IPS DF 19.7 (cell line): Measurements from ENCODE around the gene DBET.
"Not testable (repeated sequence)": the region's sequence is repeated elsewhere in the genome, so short reads cannot be mapped to it uniquely, and the experiment has no call there.

Source experiments
- DNase-seq: peaks from one replicate; pipeline ENCODE4 v3.0.0-alpha.2; 2013; ENCODE audit warnings: low read depth, low spot score

Gene DBET

DNA sequence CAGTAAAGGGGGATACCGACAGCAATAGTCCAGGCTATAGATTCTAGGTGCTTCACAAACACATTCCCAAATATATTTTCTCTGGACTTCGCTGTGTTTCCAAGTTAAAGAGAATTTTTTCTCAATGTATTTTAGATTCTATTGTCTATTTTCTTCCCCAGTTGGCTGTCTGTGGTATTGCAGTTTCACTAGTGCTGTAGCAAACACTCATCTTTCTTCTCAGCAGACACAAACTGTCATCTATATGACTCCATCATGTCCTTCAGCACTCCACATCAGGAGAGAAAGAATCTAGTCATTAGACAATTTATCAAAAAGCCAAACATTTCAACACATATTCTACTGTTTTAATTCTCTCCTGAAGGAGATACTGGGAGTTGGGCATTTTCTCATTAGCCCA, at the start of gene DBET:
TSS of gene DBET (plus strand) at position 161 of the 400 bp plus-strand sequence.
- not testable (repeated sequence) for DNase-seq

- no peak for DNase-seq
These were observed 49.3 kb upstream of the DBET start for GRCh38 chr4:190014771-190015537.

DNA sequence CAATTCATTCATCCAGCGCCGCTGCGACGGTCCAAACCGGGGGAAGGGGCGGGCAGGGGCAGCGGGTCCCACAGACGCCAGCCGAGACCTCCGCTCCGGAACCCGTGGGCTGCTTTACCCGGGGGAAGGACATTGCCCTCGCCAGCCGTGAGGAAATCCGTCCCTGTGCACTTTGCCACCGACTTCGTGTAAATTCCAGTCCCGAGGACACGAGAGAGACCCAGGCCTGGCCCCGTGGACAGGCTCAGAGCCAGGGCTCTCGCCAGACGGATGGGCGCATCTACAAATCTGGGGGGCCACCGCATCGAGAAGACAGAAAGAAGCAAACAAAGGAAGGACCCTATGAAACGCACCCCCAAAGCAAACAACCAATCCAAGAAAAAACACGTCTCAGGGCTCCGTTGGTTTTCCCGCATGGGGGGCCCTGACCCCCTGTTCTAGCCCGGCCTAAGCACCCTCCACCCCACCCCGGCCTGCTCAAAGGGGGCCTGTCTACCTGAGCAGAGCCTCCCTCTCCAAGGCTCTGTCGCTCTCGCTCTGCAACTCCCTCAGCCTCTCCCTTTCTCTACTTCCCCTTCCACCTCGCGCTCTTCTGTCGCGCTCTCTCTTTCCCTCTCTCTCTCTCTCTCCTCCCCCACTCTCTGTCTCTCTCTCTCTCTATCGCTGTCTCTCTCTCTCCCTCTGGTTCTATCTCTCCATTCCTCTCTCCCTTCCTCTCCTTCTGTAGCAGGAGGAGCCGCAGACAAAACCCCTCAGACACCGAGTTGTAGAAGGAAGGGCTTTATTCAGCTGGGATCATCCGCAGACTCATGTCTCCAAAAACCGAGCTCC, 48.5 kb upstream of the DBET start:
- DNase-seq: no peak

DNA sequence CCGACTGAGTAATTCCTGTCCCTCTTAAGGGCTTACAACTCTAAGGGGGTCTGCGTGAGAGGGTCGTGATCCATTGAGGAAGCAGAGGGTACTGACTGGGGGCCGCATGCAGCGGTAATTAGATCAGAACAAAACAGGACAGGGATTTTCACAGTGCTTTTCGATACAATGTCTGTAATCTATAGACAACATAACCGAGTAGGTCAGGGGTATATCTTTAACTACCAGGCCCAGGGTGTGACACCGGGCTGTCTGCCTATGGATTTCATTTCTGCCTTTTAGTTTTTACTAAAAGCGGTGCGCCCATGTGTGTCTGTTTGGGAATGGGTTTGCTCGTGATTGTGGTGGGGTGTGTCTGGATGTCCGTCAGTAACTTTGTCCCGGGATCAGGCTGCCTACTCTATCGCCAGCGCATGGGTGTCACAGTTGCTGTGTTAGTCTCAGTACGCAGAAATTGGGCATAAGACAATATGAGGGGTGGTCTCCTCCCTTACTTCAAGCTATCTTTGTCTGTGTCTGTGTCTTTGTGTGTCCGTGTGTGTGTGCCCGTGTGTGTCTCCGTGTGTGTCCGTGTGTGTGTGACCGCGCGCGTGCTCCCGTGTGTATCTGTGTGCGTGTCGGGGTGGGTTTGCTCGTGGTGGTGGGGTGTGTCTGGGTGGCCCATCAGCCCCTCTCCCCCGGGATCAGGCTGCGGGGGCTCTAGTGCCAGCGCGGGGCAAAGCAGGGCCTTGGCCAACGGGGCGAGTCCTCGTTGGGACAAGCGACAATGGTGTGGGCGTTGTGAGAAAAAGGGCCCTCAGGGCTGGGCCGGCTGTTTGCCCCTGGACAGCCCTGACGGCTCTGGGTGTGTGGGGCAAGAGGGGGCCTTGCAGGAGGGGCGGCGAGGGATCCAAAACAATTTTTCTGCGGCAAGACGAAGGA, 47.7 kb upstream of the DBET start:
- DNase-seq: no peak

DNA sequence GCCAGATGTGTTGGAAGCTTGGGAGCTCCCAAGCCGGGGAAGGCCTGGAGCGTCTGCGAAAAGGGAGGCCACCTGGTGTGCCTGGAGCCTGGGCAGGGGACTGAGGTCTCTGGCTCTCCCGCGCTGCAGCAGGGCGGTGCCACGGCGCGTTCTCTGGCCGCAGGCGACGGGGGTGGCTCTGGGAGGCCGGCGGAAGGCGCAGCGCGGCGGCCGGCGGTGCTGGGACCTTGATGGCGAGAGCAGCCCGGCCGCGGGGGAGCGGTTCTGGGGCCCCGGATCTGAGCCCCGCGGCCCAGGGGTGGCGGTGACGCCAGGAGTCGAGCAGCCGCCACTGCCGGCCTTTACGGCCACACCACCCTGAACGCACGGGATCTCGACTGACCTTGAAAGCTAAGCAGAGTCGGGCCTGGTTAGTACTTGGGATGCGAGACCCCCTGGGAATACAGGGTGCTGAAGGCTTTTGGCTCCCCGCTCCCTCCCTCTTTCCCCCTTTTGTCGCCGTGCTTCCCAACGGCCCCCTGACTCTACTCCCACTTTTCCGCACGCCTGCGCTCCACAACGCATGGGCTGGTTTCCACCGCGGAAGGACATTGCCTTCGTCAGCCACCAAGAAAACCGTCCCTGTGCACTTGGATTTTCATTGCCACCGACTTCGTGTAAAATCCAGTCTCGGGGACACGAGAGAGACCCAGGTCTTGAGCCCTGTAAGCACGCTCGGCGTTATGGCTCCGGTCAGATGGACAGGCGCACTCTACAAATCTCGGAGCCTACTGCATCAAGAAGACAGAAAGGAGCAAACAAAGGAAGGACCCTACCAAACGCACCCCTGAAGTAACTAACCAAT, 46.7 kb upstream of the DBET start:
- DNase-seq: no peak

DNA sequence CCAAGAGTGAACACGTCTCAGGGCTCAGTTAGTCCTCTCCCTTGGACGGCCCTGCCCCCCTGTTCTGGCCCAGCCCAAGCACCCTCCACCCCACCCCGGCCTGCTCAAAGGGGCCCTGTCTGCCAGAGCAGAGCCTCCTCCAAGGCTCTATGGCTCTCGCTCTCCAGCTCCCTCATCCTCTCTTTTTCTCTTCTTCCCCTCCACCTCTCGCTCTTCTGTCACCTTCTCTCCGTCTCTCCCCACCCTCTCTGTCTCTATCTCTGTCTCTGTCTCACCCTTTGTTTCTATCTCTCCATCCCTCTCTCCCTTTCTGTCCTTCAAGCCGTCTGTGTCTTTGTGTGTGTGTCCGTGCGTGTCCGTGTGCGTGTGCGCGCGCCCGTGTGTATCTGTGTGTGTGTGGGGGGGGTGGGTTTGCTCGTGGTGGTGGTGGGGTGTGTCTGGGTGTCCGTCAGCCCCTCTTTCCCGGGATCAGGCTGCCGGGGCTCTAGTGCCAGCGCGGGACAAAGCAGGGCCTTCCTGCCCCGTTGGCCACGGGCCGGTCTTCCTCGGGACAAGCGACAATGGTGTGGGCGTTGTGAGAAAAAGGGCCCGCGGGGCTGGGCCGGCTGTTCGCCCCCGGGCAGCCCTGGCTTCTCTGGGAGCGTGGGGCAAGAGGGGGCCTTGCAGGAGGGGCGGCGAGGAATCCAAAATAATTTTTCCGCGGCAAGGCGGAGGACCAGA, 45.9 kb upstream of the DBET start:
- no peak for DNase-seq

DNA sequence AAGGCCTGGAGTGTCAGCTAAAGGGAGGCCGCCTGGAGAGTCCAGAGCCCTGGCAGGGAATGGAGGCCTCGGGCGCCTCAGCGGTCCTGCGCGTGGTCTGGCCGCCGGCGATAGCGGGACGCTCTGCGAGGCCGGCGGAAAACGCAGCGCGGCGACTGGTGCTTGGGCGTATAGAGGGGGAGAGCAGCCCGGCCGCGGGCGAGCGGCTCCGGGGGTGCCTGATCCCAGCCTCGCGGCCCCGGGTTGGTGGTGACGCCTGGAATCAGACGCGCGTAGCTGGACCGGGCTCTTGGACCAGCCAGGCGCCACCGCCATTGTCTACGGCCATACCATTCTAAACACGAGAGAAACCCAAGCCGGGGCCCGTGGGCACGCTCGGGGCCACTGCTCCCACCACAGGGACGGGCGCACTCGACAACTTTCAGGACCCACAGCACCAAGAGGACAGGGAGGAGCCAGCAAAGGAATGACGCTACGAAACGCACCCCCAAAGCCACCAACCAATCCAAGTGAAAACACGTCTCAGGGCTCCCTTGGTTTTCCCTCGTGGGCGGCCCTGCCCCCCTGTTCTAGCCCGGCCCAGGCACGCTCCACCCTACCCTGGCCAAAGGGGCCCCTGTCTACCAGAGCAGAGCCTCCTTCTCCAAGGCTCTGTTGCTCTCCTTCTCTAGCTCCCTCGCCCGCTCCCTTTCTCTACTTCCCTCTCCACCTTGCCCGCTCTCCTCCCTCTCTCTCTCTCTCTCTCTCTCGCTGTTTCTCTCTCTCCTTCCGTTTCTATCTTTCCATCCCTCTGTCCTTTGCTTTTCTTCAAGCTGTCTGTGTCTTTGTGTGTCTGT, 45.1 kb upstream of the DBET start:
- no peak for DNase-seq

GRCh38 chr4:190019859-190020463, 44.3 kb upstream of the DBET start:
- not testable (repeated sequence) for DNase-seq

GRCh38 chr4:190020790-190021717, 43.2 kb upstream of the DBET start:
- DNase-seq: no peak

DNA sequence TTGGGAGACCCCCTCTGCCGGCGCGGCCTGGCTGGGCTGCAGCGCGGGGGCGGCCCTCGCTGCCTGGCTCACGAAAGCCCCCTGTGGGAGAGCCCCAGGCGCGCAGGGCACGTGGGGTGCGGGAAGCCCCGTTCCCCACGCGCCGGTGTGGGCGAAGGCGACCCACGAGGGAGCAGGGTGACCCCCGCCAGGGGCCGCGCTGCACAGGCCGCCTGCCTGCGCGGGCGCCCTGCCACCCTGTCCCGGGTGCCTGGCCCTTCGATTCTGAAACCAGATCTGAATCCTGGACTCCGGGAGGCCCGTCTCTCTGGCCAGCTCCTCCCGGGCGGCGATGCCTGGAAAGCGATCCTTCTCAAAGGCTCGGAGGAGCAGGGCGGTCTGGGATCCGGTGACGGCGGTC, 42.3 kb upstream of the DBET start:
- not testable (repeated sequence) for DNase-seq

- not testable (repeated sequence) for DNase-seq
These were observed 41.6 kb upstream of the DBET start for GRCh38 chr4:190022614-190023281.

- DNase-seq: not testable (repeated sequence)
These were observed 37.1 kb upstream of the DBET start, which contains the start of gene FRG2 for GRCh38 chr4:190027156-190027555. TSS of gene FRG2 (minus strand) at chr4:190027256. CDS start at chr4:190027204, 52 bp downstream.

GRCh38 chr4:190031264-190031663, 33.0 kb upstream of the DBET start:
- not testable (repeated sequence) for DNase-seq

DNA sequence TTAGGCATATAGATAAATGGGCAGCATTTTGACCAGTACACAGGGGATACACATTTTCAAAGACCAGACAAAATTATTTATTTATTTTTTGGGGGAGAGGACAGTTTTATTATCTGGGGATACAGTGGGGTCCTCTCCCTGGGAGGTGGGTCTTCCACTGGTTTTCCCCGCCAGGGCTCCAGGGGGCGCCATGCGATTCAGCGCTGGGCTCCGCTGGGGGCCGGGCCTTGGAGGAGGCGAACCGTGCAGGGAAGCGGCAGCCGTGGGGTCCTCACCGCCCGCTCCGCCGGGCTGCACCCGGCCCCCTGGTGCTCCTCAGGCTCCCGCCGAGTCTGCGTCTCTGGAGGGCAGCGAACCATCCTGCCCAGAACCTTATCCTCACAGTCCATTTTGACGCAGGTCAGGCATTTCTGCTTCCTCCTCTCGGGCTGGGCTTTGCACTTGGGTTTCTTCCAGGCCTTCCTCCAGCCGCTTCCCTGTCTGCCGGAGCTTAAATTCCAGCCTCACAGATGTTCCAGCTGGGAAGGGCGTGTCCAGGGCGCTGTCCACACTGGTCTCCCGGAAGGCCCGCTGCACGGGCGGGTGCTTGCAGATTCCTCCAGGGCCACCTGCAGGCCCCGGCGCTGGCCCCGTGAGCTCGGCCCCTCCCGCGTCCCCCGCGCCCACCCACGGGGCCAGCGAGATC, 26.5 kb upstream of the DBET start:
- DNase-seq: not testable (repeated sequence)

- not testable (repeated sequence) for DNase-seq
These were observed 23.4 kb upstream of the DBET start for GRCh38 chr4:190040873-190041272.

DNA sequence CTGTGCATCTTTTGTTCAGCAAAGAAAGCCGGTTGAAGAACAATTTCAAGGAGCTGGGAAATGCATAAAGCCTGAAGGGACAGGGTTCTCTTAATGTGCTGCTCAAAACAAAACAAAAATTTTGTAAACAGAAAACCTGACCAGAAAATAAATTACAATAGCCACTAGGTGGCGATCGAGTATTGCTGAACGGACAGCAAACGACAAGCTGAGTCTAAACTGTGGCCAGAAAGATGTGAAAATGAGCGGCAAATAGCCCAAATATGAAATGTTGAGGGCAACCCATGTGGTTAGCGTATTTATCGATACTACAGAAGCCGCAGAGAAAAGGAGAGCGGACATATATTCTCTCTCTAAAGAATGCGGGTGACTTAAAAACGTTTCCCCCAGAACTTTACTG, 16.7 kb upstream of the DBET start:
- DNase-seq: not testable (repeated sequence)
